ENCODE measurements around the gene NFAM1.

The NFAM1 gene

GRCh38 chr22:42387631-42388030 is 44.6 kb downstream of the NFAM1 start:
- DNase-seq (ENCODE audit: low read depth), result no peak
- TF ChIP-seq, protein P1, sequence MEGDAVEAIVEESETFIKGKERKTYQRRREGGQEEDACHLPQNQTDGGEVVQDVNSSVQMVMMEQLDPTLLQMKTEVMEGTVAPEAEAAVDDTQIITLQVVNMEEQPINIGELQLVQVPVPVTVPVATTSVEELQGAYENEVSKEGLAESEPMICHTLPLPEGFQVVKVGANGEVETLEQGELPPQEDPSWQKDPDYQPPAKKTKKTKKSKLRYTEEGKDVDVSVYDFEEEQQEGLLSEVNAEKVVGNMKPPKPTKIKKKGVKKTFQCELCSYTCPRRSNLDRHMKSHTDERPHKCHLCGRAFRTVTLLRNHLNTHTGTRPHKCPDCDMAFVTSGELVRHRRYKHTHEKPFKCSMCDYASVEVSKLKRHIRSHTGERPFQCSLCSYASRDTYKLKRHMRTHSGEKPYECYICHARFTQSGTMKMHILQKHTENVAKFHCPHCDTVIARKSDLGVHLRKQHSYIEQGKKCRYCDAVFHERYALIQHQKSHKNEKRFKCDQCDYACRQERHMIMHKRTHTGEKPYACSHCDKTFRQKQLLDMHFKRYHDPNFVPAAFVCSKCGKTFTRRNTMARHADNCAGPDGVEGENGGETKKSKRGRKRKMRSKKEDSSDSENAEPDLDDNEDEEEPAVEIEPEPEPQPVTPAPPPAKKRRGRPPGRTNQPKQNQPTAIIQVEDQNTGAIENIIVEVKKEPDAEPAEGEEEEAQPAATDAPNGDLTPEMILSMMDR (conservative IDR thresholded peaks at IDR 0.05; ENCODE audit: control insufficient read depth, insufficient read depth, low read depth, low read length), result no peak
- no peak overlapping the region for H3K4me3 ChIP-seq (ENCODE audit: control insufficient read depth, low read depth, low read length)

- no peak for DNase-seq (ENCODE audit: low read depth)
- no peak overlapping the region for H3K4me3 ChIP-seq (ENCODE audit: control insufficient read depth, low read depth, low read length)
- TF ChIP-seq, protein P1 (conservative IDR thresholded peaks at IDR 0.05; ENCODE audit: control insufficient read depth, insufficient read depth, low read depth, low read length), result no peak
Measured at GRCh38 chr22:42385696-42386095, 46.5 kb downstream of the NFAM1 start.

- TF ChIP-seq, protein P1 (conservative IDR thresholded peaks at IDR 0.05; ENCODE audit: control insufficient read depth, insufficient read depth, low read depth, low read length), result no peak
- H3K4me3 ChIP-seq (ENCODE audit: control insufficient read depth, low read depth, low read length), result no peak overlapping the region
Measured at GRCh38 chr22:42384506-42384905, 47.7 kb downstream of the NFAM1 start.

GRCh38 chr22:42383851-42384417 is 48.3 kb downstream of the NFAM1 start:
- TF ChIP-seq, protein P1 (conservative IDR thresholded peaks at IDR 0.05; ENCODE audit: control insufficient read depth, insufficient read depth, low read depth, low read length), result no peak
- DNase-seq (ENCODE audit: low read depth), result no peak
- no peak overlapping the region for H3K4me3 ChIP-seq (ENCODE audit: control insufficient read depth, low read depth, low read length)

More at GRCh38 chr22:42384506-42384905, 47.7 kb downstream of the NFAM1 start:
- DNase-seq (ENCODE audit: low read depth), result no peak

DNA sequence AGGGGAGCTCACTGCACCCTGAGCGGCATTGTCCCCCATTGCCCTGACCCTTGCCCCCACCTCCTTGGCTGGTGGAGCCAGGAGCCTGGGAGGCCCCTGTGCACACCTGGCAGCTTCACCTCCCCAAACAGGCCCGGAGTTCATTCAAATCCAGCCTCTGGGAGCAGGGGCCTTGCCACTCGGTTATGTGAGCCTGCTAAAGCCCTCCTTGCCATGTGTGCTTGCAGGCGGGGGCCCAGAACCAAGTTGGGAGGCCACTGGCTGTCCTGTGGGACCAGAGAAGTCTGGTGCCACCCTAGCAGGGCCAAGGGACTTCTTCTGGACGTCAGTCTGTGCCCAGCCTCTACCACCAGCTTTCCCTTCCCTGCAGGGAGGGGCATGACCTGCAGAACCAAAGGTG is 48.9 kb downstream of the NFAM1 start:
- TF ChIP-seq, protein P1 (conservative IDR thresholded peaks at IDR 0.05; ENCODE audit: control insufficient read depth, insufficient read depth, low read depth, low read length), result no peak

DNA sequence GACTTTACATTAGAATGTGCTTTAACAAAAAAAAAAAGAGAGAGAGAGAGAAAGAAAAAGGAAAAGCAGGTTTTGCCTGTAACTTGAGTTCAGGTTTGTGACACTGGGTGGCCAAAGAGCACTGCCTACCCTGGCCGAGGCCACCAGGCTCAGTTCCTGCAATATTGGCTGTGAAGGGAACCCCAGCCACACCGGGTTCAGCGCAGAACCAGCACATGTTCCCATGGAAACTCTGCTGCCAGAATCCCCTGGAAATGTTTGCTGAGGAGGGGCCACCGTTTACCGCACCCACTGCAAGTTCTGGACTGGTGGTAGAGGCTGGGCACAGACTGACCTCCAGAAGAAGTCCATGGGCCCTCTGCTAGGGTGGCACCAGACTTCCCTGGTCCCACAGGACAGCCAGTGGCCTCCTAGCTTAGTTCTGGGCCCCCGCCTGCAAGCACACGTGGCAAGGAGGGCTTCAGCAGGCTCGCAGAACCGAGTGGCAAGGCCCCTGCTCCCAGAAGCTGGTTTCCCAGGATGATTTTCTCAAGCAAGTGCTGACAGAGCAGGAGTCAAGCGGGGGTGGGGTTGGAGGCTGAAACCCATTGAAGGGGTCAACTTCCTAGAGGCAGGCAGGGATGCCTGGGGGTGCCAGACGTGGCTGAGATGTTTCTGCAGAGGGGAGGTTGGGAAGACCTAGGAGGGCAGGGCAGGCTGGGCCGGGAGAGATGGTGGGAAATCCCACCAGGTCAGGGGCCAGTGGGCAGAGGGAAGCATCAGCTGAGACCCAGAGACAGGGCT is 51.2 kb downstream of the NFAM1 start:
- no peak overlapping the region for H3K4me3 ChIP-seq (ENCODE audit: control insufficient read depth, low read depth, low read length)
- no peak for DNase-seq (ENCODE audit: low read depth)
- TF ChIP-seq, protein P1 (conservative IDR thresholded peaks at IDR 0.05; ENCODE audit: control insufficient read depth, insufficient read depth, low read depth, low read length), result no peak

More for the DNA sequence above, 48.9 kb downstream of the NFAM1 start:
- no peak for DNase-seq (ENCODE audit: low read depth)
- H3K4me3 ChIP-seq (ENCODE audit: control insufficient read depth, low read depth, low read length), result no peak overlapping the region

All from fibroblast of mammary gland (primary cell).